Forelimb muscle (tissue), 1 donor: ENCODE results near the gene C10orf71. TPM values are rescaled to one million over a fixed set of nuclear protein-coding genes. Genes with fewer than 3 reads are reported as not detected.

Experiments used
- DNase-seq: peaks from one replicate; pipeline ENCODE4 v3.0.0-alpha.2; 2013; ENCODE audit warnings: low read depth
- polyA plus RNA-seq: library from polyadenylated mRNA; unstranded; fragments of 120-200 nt; gene quantifications from one replicate; pipeline ENCODE4 v1.2.1, GENCODE V29; 2013; ENCODE audit not compliant: insufficient read length

The C10orf71 gene
- polyA plus RNA-seq, 1 donor, result 36.6 TPM

GRCh38 chr10:49335364-49335972 lies 36.5 kb downstream of the C10orf71 start:
- DNase-seq, result no peak

- DNase-seq, result no peak
These were observed 39.6 kb downstream of the C10orf71 start for GRCh38 chr10:49338604-49339003.

- DNase-seq, result no peak
These were observed 45.9 kb downstream of the C10orf71 start for GRCh38 chr10:49344840-49345239.

- no peak for DNase-seq
These were observed 48.4 kb downstream of the C10orf71 start for GRCh38 chr10:49347342-49347741.

- no peak for DNase-seq
These were observed 48.9 kb downstream of the C10orf71 start for GRCh38 chr10:49347827-49348226.

GRCh38 chr10:49348593-49348992 lies 49.6 kb downstream of the C10orf71 start:
- DNase-seq, result no peak

- no peak for DNase-seq
These were observed 50.4 kb downstream of the C10orf71 start for GRCh38 chr10:49349390-49349789.

GRCh38 chr10:49350138-49350537 lies 51.2 kb downstream of the C10orf71 start:
- DNase-seq, result no peak

GRCh38 chr10:49350846-49351532 lies 52.0 kb downstream of the C10orf71 start:
- DNase-seq, result no peak

GRCh38 chr10:49351669-49352068 lies 52.7 kb downstream of the C10orf71 start:
- DNase-seq, result no peak

GRCh38 chr10:49352323-49352722 lies 53.4 kb downstream of the C10orf71 start:
- no peak for DNase-seq

GRCh38 chr10:49353026-49353894 lies 54.3 kb downstream of the C10orf71 start:
- no peak for DNase-seq

GRCh38 chr10:49353895-49354566 lies 55.1 kb downstream of the C10orf71 start:
- no peak for DNase-seq

GRCh38 chr10:49354593-49354992 lies 55.6 kb downstream of the C10orf71 start:
- DNase-seq, result no peak

GRCh38 chr10:49355221-49355620 lies 56.3 kb downstream of the C10orf71 start:
- DNase-seq, result no peak

- no peak for DNase-seq
These were observed 57.2 kb downstream of the C10orf71 start for GRCh38 chr10:49356181-49356580.

GRCh38 chr10:49356944-49357343 lies 58.0 kb downstream of the C10orf71 start:
- DNase-seq, result no peak

GRCh38 chr10:49357910-49358309 lies 58.9 kb downstream of the C10orf71 start:
- no peak for DNase-seq

- DNase-seq, result no peak
These were observed 60.6 kb downstream of the C10orf71 start for GRCh38 chr10:49359349-49360270.

- no peak for DNase-seq
These were observed 61.6 kb downstream of the C10orf71 start for GRCh38 chr10:49360271-49361177.
